Ecto neural progenitor cell (in vitro differentiated cells): ENCODE data around the gene SMURF1.

ENCODE experiments used
- DNase-seq: peaks from one replicate; pipeline ENCODE4 v3.0.0-alpha.2; 2018; ENCODE audit warnings: low spot score

The SMURF1 gene

DNA sequence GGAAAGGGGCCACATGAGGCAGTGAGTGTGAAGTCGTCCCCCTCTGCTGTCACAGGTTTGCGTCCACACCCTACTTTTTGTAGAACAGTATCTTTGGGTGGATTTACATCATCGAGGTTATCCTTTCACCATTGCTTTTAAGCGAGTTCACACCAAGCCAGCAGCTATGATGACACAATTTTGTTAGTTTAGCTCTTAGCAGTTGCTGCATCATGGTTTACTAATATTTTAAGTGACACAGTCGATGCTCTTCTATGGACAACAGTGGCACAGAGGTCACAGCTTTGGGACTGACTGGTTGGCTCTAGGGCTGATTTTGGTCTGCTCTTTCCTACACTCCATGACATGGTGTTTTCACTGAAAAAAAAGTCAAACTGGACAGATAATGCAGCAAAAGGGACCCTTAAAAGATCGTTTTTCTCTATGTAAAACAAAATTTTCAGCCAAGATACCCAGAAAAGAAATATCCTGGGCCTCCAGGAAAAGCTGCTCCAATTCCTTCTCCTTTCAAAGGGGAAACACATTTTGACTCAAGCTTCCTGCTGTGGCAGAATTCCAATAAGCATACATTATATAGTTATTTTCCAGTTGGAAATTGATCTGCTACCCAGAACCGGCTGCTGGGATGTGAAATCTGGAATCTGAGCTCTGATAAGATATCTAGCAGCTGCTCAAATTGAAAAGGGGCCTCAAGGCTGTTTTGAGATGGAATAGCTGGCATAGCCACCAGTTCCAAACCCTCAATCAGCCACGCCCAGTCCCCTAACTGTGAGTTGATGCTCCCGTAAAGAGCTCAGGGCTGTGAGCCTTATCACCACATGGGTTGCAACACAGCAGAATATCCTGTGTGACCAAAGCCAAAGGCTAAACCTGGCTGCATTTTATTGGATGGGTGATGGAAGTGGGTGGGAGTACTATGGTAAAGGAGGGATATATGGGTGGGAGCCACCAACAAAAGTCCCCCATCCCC is 114.2 kb downstream of the SMURF1 start:
- DNase-seq: no peak

DNA sequence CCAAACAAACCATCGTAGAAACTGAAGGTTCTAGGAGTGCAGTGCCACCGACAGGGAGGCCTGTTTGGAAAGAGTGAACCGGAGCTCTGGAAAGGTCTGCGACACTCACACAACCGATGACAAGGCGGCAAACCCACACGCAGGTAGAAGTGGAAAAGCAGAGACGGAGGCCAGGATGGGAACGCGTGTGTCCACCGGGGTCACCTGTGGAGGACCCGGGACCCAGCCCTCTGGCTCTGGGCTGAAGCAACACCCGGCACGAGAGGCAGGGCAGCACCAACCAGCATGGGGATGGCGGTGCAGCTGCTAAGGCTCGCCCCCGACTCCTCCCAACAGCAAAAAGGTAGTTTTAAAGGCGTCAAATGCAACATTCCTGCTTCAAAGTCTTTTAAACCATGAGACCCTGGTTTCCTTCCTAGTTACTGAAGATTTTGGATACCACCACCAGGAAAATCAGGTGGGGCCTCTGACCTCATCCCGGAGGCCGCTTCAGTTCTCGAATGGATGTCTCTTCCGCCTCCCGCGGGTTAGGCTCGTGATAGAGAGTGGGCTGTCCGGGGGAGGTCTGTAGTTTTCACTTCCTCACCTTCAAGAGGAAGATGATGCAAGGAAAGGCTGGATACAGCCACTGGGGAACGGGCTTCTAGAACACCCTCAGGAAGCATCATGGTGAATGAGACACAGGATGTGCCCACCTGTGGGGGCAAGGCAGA is 115.5 kb downstream of the SMURF1 start:
- no peak for DNase-seq

DNA sequence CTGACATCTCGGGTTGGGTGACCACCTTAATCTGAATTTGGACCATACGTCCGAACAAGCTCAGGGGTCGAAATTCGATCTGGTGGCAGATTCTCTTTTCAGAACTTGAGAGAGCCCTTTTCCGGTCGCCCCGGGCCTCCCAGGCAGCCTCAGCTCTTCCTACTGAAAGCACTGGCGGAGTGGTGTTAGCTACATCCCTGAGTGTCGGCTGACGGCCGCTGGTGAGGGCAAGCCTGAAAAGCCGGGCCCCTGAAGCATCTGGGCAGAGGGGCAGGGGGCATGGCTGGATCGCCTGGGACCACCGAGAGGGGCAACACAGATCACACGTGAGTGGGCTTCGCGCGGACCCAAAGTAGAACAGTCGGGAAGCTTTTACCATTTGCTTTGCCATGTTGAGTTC is 116.1 kb downstream of the SMURF1 start:
- no peak for DNase-seq

DNA sequence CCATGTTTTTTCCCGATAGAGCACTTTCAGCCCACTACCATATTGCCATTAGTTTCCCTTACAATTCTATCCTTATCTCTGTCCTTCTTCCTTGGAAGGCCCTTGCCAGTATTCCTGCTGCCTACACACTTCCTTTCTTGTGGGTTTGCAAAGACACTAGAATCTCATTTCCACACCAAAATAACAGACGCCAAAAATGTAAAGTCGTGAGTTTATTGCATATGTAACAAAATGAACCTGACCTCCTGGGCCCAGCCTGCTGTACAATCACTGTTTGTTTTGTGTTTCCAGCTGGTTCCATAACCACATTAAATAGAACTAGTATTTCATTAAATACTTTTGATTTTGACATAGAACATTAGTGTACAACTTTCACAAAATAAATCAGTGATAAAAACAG is 116.7 kb downstream of the SMURF1 start:
- no peak for DNase-seq

DNA sequence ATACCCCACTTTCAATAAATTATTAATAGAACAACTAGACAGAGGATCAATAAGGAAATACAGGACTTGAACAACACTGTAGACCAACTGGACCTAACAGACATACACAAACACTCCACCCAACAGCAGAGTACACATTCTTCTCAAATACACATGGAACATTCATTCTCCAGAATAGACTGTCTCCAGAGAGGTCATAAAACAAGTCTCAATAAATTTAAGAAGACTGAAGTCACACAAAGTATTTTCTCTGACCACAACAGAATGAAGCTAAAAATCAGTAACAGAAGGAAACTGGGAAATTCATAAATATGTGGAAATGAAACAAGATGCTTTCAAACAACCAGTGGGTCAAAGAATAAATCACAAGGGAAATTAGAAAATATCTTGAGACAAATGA is 119.8 kb downstream of the SMURF1 start:
- no peak for DNase-seq

DNA sequence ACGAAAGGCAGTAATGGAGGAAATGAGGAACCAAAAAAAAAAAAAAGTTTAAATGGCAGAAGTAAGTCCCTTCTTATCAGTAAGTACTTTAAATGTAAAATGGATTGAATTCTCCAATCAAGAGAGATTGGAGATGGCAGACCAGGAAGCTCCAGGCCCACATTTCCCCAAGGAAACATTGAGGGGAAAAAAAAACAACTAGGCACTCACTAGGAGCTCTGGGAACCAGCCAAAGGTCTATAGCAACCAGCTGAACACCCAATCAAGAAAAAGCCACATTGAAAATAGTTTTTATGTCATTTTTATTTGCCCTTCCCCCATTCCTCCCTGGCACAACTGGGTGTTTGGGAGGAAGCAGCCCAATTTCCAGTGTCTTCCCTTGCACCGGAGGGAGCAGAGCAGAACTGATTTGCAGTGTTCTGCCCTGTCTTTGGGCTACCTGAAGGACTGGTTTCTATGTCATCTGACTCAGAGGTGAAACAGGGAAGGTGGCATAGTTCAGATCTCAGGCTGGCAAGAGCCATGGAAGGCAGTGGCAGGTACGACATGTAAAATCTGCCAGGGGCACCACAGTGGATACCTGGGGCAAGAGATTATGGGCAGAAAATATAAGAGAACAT is 121.9 kb downstream of the SMURF1 start:
- no peak for DNase-seq

DNA sequence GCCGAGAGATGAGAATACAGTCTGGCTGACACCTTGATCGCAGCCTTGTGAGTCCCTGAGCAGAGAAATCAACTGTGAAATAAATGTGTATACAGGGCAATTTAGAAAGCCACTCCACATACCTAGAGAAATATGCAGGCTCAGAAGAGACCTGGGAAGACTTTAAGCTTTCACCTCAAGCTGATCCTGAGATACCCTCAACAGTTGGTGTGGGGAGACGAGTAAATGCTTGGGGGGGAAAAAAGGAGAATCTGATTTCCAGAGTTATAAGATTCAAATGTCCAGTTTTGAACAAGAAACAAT is 123.5 kb downstream of the SMURF1 start:
- DNase-seq: peak; percentile 18

DNA sequence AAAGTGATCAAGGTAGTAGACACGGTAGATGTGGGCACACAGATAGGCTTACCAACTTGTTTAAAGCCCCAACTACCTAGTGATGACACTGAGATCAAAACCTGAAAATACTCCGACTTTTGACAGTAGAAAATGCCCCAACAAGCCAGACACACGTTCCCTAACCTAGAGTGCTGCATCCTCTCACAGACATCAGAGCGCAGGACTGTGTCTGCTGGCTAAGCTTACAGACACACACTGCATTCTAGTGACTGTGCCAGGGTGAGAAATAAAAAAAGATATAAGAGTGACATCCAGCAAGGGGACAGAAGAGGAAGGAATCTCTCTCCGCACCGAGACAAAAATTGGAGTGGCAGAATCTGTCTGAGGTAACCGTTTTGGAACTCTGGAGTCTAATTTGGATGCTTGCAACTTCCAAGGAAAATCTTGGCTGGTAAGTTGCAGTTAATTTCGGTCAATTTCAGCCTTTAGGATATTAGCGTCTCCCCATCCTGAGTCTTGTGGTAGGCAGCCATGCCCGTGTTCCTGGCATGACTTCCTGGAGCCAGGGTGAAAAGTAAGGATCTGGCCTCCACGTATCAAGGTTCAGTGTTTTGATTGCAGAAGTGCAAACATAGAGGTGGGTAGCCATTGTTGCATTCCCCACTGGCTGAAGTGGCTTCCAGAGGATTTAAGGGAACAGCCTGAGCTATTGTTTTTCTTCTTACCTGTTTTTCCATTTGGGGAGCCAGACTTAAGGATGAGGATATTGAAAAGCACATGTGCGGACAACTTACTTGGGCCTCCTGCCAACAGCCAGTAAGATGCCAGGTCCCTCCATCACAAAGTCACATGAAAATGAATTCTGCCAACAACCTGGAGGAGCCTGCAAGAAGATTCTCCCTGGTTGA is 124.1 kb downstream of the SMURF1 start:
- DNase-seq: peak; percentile 13

DNA sequence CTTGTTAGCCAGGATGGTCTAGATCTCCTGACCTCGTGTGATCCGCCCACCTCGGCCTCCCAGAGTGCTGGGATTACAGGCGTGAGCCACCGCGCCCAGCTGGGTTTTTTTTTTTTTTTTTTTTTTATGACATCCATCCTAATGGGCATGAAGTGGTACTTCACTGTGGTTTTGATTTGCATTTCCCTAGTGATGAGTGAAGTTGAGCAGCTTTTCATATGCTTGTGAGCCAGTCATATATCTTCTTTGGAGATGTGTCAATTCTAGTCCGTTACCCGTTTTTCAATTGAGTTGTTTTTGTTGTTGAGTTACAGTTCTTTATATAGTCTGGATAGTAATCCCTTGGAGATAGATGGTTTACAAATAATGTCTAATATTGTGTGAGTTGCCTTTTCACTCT is 127.7 kb downstream of the SMURF1 start:
- no peak for DNase-seq

DNA sequence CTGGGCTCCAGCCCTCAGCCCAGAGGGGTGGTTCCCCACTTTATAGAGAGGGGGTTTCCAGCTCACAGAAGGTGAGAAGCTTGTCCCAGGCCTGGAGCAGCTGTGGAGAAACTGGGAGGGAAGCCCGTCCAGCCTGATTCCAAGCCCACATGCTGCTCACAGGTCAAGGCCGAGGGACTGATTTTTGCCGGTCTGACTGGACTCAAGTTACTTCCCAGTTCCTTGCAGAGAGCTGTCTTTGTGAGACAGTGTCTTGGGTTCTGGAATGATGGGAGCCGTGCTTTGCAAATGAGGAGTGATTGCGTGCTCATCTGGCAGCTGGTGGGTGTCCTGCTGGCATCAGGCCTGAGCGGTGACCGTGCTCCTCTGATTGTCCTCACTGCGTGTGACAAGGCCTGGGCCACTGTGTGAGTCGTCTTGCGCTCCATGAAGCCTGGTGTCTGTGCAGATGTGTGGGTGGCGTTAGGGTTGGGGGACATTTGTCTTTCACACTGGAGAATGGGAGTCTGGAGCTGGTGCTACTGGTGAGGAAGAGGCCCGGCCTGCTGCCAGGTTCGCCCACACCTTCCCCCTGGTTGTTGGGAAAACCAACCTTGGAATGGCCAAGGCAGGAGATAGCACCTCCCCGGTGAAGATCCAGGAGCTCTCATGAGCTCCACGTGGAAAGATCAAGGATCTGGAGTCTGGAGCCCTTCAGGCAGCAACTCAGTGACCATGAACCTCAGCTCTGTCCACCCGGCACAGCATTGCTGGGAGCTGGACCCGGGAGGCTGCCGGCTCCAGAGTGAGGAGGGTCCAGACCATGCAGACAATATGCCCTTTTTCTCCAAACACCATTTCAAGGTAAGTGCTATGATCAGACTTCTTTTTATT is 129.6 kb downstream of the SMURF1 start:
- no peak for DNase-seq

DNA sequence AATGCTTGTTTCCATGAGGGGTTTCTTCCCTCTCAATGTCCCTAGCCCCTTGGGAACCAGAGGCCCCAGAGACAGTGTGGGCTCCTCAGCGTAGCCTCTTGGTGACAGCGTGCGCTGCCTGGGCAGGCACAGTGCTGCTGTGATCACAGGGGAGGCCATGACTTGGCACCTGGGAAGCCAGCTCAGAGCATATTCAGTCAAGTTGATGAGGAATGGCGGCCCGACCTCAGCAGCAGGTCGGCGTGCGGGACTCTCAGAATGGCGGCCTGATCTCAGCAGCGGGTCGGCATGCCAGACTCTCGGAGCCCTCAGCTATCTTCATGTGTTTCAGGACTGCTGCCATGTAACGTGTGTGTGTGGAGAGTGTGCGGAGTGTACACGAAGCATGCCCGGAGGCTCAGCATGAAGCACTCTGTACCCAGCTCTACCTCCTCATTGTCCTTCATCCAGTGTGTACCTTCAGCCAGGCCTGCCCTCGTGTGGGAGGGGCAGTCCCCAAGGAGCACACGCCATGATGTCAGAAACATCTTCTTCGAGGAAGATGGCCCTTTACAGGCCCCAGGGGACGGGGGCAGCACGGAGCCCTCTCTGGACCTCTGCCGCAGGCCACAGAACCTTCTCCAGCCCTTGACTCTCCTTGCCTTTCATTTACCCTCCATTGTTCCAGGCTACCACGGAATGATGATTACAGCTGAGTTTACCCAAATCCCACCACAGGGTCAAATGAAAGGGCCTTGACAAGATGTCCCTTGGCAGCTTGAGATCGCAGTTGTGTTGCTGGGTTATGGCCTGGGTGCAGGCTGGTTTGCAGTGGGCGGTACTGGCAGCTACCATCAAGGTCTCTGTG is 130.4 kb downstream of the SMURF1 start:
- DNase-seq: no peak

DNA sequence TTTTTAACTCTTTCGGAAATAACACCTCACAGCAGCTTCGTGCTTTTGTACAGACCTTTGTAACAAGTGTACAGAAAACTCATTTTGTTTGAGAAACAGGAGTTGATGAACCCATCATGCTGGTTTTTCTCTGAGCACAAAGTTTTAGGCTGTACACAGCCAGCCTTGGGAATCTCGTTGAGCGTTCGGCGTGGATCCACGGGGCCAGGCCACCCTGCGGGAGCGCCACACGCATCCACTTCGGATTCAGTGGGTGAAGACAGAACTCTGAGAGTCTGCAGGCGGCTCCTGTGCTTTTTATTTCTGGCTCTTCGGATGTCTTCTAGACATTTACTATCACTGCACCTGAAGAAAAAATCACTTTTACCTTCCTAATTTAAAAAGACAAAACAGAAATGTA is 131.2 kb downstream of the SMURF1 start:
- no peak for DNase-seq

DNA sequence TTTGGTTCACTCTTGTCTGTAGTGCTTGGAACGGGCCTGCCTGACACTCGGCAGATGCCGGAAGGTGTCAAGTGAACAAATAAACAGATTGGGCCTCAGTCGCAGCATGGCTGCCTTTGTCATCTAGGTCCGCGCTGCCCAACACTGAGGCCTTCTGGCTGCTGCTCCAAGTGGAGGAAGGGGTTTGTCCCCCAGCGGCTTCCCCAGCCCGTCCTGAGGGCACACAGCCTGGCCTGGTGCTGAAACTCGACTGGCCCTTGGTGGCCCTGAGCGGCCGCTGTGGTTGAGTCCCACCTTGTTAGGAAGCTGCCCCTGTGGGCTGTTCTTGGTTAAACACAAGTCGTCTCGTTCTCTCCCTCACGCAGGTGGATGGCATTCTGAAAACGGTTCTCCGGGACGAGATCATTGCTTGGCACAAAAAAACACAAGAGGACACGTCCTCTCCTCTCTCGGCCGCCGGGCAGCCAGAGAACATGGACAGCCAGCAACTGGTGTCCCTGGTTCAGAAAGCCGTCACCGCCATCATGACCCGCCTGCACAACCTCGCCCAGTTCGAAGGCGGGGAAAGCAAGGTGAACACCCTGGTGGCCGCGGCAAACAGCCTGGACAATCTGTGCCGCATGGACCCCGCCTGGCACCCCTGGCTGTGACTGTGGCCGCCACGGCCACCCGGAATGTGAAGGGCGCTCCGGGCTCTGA is 132.1 kb downstream of the SMURF1 start:
- DNase-seq: peak; percentile 23

DNA sequence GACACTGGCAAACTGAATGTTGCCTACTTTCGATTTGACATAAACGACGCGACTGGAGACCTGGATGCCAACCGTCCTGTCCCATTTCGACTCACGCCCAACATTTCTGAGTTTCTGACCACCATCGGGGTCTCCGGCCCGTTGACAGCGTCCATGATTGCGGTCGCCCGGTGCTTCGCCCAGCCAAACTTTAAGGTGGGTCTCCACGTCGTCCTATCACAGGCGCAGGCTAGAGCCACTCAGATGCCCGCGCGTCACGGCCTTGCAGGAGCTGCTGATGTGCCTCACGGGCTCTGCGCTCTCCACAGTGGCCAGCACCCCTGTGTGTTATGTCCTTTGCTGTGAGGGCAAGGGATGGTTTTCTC is 132.6 kb downstream of the SMURF1 start:
- peak; percentile 35 for DNase-seq

DNA sequence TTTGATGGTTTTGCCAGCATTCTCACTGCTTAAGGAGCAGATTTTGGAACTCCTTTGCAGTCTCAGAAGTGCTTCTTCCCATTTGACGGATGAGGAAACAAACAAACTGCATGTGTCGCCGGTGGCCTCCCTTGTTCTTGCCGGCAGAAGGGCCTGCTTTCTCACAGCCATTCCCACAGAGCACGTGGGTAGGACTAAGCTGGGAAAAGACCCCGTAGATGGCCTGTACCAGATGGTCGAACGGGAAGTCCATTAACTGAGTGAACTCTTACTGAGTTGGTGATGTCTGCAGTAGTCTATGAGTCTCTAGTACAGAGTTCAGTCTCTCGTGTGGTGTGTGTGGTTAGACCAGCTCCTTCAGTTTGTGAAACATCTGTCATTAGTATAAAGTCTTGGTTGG is 133.6 kb downstream of the SMURF1 start:
- peak; percentile 10 for DNase-seq

DNA sequence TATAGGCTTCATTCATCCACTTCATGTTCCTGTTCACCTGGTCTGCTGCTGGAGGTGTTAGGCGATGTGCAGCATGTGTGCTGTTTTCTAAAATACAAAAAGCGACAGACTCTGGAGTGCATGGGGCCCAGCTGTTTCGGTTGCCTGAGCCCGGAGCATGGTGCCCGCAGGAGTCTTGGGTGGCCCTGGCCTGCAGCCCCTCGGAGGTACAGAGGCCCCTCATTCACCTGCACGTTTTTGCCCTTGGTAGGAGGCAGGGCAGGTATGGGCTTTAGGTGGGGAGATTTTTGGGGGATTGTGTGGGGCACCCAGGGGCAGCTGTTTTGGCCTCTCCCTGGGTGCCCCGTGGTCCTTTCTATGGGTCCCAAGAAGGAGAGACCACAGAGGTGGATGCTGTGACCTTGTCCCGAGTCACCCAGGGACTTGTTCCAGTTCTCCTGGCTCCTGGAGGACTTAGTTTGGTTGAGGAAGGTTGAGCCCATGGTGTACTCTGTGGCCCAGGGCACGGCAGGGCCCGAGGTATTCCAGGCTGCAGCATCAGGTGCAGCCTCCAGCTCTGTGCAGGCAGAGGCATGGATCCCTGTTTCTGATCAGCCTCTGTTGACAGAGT is 134.9 kb downstream of the SMURF1 start:
- DNase-seq: peak; percentile 31

DNA sequence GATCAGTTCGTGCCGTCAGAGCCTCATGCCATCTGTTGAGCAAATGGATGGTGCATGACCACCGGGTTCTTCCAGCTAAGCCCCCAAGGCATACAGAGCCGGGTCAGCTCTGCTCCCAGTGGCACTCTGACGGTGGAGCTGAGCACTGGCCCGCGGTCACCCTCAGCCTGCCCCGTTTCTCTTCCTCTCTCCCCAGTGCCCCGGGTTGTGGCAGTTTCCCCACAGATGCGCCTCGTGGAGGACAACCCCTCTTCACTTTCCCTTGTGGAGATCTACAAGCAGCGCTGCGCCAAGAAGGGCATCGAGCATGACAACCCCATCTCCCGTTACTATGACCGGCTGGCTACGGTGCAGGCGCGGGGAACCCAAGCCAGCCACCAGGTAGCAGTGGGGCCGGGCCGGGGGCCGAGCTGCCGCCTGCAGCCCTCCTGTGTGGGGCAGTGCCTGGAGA is 135.7 kb downstream of the SMURF1 start:
- peak; percentile 14 for DNase-seq

DNA sequence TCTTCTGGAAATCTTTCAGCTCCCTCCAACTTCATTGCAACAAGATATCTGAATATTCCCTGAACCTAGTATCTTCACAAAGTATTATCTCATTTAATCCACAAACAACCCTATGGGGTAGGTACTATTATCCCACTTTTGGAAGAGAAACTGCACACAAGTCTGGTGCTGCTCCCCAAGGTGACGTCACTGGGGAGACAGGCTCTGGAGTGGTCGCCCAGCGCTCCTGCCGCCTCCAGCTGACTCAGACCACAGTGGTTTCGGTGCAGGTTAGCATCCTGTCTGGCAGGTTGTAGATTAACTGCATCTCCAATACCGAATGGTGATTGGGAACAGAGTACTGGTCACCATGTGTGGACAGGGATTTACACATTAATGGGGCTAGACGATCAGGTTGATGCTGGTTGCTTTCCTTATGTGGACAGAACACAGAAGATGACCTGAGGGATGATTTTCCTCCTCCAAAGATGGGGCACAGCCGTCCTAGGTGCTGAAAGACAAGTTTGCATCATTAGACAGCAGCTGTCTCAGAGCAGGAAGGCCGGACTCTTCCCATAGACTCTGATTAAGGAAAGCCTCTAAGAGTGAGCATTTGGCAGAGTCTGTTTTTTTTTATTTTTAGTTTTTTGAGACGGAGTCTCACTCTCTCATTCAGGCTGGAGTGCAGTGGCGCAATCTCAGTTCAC is 137.0 kb downstream of the SMURF1 start:
- peak; percentile 31 for DNase-seq
